Chondrocyte (in vitro differentiated cells): ENCODE data around the gene NDUFS6. TPM values are rescaled to one million over a fixed set of nuclear protein-coding genes. Genes with fewer than 3 reads are reported as not detected.

Source experiments
- DNase-seq: peaks from one replicate; pipeline ENCODE4 v3.0.0; 2021; ENCODE audit warnings: mixed read lengths, low spot score
- H3K27ac Mint-ChIP-seq: one replicate; pipeline ENCODE4 v1.8.0; 2021; ENCODE audit warnings: mild to moderate bottlenecking, moderate library complexity, mixed read lengths; ENCODE audit not compliant: unreplicated experiment
- H3K27me3 Mint-ChIP-seq: 2 replicates; pipeline ENCODE4 v1.8.0; 2021; ENCODE audit warnings: low read depth, mixed read lengths
- H3K36me3 Mint-ChIP-seq: 2 replicates; pipeline ENCODE4 v1.8.0; 2021; ENCODE audit warnings: low read depth, mixed read lengths
- H3K4me1 Mint-ChIP-seq: 2 replicates; pipeline ENCODE4 v1.8.0; 2021; ENCODE audit warnings: low read depth, mild to moderate bottlenecking, mixed read lengths
- H3K4me3 Mint-ChIP-seq: one replicate; pipeline ENCODE4 v1.8.0; 2021; ENCODE audit warnings: mild to moderate bottlenecking, moderate library complexity, mixed read lengths; ENCODE audit not compliant: unreplicated experiment
- H3K9me3 Mint-ChIP-seq: 2 replicates; pipeline ENCODE4 v1.8.0; 2021; ENCODE audit warnings: low read depth, mixed read lengths
- total RNA-seq: library from RNA; stranded (reverse); gene quantifications from 3 replicates; pipeline ENCODE4 v1.2.1, GENCODE V29; 2021
- TF ChIP-seq, protein P1 (sequence below): fragments of 200-600 bp; sonication (generic); IDR thresholded peaks from 2 replicates; pipeline ENCODE4 v1.5.0; 2021; ENCODE audit warnings: antibody characterized with exemption, mild to moderate bottlenecking, moderate library complexity

The NDUFS6 gene
- total RNA-seq, 1 donor from 2014 or later, result 25.7 TPM

DNA sequence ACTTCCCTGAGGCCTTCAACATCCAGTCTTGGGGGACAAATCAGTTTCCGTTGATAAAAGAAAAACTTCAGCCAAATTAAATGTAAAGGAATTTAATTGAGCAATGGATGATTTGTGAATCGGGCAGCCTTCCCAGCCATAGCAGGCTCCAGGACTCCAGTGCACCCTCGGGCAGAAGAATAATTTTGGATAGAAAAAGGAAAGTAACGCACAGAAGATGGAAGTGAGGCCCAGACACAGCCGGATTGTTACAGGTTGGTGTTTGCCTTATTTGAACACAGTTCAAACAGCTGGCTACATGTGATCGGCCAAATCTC lies 20.6 kb upstream of the NDUFS6 start:
- Mint-ChIP-seq H3K4me1 (no peaks in the 10 kb centered on the region), H3K36me3 (no peaks in the 10 kb centered on the region), H3K27me3 (peaks cover 12% of the 10 kb centered on the region), H3K9me3 (no peaks in the 10 kb centered on the region), H3K4me3 (no peak overlapping the region), H3K27ac (no peak overlapping the region)
- DNase-seq, result no peak
- TF ChIP-seq, protein P1, sequence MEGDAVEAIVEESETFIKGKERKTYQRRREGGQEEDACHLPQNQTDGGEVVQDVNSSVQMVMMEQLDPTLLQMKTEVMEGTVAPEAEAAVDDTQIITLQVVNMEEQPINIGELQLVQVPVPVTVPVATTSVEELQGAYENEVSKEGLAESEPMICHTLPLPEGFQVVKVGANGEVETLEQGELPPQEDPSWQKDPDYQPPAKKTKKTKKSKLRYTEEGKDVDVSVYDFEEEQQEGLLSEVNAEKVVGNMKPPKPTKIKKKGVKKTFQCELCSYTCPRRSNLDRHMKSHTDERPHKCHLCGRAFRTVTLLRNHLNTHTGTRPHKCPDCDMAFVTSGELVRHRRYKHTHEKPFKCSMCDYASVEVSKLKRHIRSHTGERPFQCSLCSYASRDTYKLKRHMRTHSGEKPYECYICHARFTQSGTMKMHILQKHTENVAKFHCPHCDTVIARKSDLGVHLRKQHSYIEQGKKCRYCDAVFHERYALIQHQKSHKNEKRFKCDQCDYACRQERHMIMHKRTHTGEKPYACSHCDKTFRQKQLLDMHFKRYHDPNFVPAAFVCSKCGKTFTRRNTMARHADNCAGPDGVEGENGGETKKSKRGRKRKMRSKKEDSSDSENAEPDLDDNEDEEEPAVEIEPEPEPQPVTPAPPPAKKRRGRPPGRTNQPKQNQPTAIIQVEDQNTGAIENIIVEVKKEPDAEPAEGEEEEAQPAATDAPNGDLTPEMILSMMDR, result no peak

DNA sequence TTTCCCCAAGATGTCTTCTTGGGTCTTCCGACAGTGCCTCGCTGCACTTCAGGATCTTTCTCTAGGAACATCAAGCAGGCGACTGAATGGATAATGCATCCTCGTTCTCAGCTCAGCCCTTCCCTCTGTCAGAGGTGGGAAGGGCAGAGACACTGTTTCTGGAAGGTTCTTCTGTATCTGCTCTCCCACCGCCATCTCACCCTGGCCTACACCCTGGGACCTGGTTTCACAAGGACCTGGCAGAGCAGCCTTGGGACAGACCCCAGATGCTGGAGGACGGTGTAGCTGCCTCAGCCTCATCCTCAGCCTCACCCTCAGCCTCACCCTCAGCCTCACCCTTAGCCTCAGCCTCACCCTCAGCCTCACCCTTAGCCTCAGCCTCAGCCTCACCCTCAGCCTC lies 20.1 kb upstream of the NDUFS6 start:
- Mint-ChIP-seq H3K9me3 (no peaks in the 10 kb centered on the region), H3K36me3 (no peaks in the 10 kb centered on the region)

DNA sequence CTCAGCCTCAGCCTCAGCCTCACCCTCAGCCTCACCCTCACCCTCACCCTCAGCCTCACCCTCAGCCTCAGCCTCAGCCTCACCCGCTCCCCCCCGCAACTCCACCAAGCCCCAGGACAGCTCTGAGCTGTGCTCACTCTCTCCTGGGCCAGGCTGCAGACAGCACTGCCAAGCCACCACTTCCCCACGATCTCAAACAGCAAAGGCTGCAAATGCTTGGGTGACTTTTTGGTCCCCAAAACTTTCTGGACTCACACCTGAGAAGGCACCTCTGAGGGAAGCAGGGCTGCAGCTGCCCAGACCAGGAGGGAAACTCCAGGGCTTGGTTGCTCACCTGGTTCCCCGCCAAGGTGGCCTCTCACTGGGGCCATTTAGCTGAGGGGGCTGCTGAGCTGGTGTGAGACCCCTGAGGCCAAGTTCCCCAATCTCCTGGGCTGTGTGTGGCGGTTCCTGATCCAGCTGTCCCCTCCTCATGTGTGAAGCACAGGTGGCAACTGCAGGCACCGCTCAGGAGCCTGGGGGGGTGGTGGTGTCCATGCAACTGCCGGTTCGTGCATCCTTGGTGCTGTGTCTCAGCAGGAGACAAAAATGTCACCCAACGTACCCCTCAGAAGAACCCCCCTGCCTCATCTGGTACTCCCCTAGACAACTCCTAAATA lies 19.4 kb upstream of the NDUFS6 start:
- Mint-ChIP-seq H3K9me3 (no peaks in the 10 kb centered on the region), H3K27me3 (peaks cover 12% of the 10 kb centered on the region), H3K4me3 (no peak overlapping the region), H3K36me3 (no peaks in the 10 kb centered on the region), H3K27ac (no peak overlapping the region), H3K4me1 (no peaks in the 10 kb centered on the region)
- TF ChIP-seq, protein P1, result no peak
- peak; percentile 75 for DNase-seq

More for the DNA sequence above, 20.1 kb upstream of the NDUFS6 start:
- H3K4me1 Mint-ChIP-seq, result no peaks in the 10 kb centered on the region
- H3K4me3 Mint-ChIP-seq, result no peak overlapping the region
- TF ChIP-seq, protein P1, result no peak
- no peak overlapping the region for H3K27ac Mint-ChIP-seq
- H3K27me3 Mint-ChIP-seq, result peaks cover 12% of the 10 kb centered on the region
- no peak for DNase-seq

DNA sequence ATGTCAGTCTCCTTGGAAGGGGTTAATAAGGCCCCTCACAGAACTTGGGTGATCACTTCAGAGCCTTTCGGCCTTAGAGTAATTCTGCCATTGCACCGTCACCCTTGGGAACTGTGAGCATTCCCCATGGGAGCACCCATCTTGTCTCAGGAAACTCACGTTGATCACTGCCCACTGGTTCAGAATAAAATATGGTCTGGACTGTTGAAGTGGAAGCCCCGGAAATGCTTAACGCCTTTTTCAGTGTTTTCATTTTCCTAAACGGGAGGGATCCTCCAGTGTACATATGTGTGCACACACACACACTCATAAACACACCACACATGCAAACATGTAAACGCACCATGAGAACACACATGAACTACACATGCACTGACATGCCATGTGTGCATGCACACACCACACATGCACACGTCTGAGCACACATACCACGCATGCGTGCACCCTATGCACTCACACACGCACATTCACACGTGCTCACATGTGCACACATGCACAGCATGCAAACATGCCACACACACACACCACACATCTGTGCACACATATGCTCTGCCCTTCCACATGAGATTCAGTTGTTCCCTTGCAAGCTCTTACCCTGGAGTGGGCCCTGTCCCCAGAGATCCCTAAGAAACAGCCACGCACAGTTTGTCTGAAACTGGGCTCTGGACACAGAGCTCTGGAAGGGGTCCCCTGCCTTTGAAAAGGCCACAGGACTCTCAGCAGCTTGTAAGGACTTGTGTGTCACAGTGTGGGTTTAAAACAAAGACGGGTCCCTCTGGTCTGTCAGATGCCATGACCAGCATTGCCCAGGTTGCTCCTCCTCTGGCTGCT lies 18.6 kb upstream of the NDUFS6 start:
- Mint-ChIP-seq H3K9me3 (no peaks in the 10 kb centered on the region), H3K27ac (no peak overlapping the region), H3K36me3 (no peaks in the 10 kb centered on the region), H3K4me3 (no peak overlapping the region), H3K4me1 (no peaks in the 10 kb centered on the region), H3K27me3 (peaks cover 12% of the 10 kb centered on the region)
- DNase-seq, result no peak
- TF ChIP-seq, protein P1, result no peak

DNA sequence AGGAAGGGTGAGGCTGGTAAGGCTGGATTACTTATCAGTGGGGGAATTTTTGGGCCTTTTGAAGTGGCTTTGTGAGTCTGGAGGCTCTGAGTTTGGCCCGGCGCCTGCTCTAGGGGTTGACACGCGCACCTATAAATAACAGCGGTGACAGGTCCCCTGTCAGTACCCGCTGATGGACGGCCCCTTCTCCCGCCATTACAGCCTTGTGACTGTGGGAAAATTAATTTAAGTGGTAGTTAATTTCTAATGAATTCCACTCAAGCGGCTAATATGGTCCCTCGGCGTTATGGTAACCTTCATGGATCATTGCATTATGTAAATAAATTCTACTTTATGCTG lies 18.0 kb upstream of the NDUFS6 start:
- Mint-ChIP-seq H3K4me3 (no peak overlapping the region), H3K36me3 (no peaks in the 10 kb centered on the region), H3K9me3 (no peaks in the 10 kb centered on the region), H3K4me1 (no peaks in the 10 kb centered on the region), H3K27me3 (peaks cover 12% of the 10 kb centered on the region), H3K27ac (no peak overlapping the region)
- peak; percentile 61 for DNase-seq
- TF ChIP-seq, protein P1, result no peak
